Dermis blood vessel endothelial cell (primary cell): ENCODE data around the gene NCAPD3. TPM values are rescaled to one million over a fixed set of nuclear protein-coding genes. Genes with fewer than 3 reads are reported as not detected.
A peak's percentile ranks its signal among the peaks of the same experiment; 100 is the strongest.
"Not testable (repeated sequence)": the region's sequence is repeated elsewhere in the genome, so short reads cannot be mapped to it uniquely, and the experiment has no call there.

ENCODE experiments used
- DNase-seq: peaks from one replicate; pipeline ENCODE4 v3.0.0; 2010
- total RNA-seq: library from RNA; depleted of rRNA; stranded (reverse); fragments of >200 nt; gene quantifications from 2 replicates; pipeline ENCODE4 v1.2.3, GENCODE V29; 2014

NCAPD3 gene
- total RNA-seq, 1 donor from 2014 or later = 20.6 TPM

DNA sequence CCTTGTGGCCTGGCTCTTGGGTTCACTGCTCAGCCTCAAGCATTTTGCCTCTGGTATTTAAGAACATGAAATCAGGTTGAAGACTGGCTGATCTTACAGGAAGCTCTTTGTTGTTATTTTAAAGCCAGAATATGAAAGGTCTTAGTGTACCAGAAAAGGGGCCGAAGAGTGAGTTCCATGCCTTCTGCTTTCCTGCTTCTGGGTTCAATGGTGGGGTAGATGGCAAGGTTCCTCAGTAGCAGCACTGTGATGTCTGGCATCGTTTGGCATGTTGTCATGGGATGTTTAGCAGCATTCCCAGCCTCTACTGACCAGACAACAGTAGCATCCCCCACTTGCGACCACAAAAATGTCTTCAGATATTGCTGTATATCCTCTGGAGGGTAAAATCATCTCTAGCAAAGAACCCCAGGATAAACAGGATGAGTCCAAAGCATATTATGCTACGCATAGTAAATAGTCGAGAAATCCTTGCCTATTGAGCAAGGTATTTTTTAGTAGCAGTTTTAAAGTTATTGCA is 3.1 kb upstream of the NCAPD3 start:
- peak; percentile 17 for DNase-seq

DNA sequence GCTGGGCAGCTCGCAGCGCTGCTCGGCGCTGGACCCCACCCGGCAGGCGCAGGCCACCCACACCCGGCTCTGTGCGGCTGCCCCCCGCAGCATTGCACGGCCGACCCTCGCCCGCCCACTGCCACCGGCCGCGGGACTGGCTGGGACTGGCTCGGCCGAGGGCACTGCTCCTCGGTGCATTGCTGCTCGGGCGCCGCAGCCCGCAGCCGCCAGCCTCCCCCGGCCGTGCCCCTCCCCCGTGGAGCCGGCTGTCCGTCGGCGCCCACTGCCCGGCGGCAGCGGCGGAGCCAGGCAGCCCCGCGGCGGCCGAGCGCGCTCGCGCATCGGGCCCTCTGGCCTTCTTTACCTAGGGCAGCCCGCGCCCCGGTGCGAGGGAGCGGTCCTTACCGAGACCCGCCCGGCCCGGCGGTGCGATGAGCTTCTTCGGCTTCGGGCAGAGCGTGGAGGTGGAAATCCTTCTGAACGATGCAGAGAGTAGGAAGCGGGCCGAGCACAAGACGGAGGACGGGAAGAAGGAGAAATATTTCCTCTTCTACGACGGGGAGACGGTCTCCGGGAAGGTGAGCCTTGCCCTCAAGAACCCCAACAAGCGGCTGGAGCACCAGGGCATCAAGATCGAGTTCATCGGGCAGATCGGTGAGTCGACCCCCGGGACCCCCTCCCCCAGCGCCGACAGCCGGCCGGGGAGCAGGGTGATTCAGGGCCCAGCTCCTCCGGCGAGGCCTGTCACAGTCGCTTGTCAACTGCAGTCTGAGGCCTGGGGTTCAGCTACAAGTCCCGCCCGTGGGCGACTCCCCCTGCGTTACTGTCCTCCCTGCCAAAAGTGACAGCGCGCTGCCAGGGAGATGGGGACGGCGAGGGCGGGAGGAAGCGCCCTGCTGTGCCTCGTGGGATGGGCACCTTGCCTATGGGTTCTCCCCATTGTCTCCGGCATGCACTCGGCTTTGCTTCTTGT is 1.2 kb upstream of the NCAPD3 start:
- peak; percentile 55 for DNase-seq

DNA sequence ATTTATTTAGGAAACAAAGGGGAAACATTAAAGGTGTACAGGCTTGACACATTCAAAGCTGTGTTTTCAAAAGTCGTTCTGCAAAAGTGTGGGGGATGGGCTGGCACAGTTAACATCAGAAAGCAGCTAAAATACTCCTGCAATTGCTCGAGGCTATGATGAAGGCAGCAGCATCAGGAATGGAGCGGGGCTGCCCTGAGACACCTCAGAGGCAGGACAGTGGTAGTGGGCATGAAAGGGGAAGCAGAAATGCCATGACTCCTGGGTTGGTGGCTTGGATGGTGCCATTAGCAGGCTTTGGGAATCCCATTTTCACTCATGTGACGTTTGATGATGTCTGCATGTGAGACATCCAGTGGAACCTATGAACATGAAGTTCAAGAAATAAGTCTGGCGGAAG is 646 bp downstream of the NCAPD3 start:
- DNase-seq = peak; percentile 11

DNA sequence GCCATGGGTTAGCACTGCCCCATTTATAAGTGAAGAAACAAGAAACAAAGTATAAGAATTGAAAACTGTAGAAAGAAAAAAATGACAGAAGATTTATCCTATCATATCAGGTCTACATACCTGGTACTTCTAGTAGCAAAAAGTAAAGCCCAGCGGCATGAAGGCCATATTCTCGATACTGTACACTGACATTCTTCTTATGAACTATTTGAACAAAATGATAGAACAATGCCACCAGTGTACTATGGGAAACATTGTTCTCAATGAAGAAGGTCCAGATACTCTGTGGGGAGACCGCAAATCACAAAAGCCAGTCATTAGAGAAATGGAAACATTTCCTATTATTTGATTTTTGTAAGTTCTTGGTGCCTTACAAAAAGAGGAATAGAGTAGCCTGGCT is 7.0 kb downstream of the NCAPD3 start:
- DNase-seq = no peak

DNA sequence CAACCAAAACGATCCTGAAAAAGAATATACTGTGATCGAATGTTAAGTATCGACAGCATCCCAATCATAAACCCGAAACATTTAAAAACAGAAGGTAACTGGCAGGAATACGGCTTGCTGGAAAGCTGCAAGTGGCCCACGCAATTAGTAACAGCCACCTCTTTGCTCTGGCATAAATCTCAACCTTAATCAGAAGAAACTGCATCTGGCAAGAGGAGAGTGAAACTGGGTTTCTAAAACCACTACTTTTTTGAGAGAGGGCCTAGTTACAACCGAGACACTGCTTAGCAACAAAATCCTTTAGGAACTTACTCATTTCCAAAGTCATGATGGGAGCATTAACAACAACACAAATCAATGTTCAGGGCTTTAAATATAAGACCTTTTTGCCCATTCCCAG is 7.9 kb downstream of the NCAPD3 start:
- no peak for DNase-seq

DNA sequence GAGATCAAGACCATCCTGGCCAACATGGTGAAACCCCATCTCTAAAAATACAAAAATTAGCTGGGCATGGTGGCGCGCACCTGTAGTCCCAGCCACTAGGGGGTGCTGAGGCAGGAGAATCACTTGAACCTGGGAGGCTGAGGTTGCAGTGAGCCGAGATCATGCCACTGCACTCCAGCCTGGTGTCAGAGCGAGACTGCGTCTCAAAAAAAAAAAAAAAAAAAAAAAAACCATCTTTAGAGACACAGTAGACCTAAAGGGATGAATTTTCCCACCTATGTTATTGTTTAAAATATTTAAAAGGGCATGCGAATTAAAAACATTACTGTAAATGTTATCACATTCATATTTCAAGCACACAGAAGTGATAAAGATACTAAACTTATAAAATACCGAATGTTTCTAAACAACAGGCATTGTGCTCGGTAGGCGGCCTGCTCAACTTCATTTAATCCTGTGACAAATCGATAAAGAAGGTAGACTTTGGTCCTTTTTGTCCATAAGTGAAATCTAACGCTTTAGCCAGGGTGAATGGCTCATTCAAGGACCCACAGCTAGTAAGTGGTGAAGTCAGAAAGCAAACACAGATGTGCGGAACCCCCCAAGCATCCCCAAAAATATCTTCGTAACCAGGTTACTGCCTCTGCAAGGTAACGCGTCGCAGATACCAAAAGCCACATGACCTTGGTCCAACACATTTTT is 16.1 kb downstream of the NCAPD3 start:
- peak; percentile 56 for DNase-seq

DNA sequence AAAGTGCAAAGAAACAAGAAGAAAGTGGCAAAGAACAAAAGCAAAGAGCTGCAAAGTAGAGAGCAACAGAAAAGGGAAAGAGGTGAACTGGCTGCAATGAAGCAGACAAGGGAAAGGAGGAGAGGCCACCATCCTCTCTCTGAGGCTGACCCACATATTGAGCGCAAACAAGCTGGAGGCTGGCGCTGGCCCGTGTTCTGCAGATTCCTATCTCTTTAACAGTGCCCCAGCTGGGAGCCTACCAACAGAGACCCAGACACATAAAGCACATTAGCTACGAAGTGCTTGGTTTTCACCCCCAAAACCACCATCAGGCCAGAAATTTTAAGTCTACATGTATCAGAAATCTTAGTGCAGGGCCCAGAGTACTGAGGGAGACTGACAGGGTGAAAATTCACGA is 17.6 kb downstream of the NCAPD3 start:
- no peak for DNase-seq

DNA sequence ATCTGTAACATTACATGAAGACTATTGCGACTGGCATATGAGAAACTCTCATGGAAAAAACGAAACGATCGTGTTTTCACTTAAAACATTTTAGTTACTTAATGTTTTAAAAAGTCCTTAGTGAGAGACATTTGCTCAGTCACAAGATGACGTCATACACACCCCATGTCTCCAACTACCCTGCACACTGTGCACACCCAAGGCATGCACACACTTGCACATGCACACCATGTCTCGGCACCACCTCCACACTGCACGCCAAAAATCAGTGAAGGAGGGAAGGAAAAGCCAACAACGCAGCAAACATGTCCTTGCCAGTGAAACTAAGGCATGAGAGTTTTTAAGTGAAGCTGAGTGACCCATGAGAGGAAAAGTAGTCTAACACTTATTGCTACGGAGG is 18.0 kb downstream of the NCAPD3 start:
- DNase-seq = no peak

DNA sequence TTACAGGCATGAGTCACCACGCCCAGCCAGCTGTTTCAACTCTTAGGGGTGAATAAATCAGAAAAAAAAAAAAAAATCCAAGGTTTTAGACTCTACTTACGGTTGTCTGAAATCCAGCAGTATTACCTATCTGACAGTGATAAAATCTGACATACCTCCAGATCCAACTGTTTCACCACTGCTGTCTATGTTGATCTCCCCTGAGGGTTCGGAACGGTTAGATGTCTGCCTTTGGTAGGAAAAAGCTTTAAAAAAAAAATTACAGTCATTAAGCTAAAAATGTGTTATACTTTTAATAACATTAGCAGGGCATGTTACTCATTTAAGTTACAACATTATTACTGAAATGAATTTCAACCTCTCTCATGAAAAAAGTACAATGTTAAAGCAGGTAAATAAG is 21.1 kb downstream of the NCAPD3 start:
- no peak for DNase-seq

DNA sequence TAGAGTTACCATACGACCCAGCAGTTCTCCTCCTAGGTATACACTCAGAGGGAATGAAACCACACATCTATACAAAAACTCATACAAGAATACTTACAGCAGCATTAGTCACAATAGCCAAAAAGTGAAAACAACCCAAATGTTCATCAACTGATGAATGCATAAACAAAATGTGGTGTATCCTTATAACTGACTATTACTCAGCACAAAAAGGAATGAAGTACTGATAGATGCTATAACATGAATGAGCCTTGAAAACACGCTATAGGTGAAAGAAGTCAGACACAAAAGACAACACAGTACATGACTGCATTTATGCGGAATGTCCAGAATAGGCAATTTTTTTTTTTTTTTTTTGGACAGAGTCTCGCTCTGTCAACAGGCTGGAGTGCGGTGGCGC is 23.1 kb downstream of the NCAPD3 start:
- DNase-seq = no peak

DNA sequence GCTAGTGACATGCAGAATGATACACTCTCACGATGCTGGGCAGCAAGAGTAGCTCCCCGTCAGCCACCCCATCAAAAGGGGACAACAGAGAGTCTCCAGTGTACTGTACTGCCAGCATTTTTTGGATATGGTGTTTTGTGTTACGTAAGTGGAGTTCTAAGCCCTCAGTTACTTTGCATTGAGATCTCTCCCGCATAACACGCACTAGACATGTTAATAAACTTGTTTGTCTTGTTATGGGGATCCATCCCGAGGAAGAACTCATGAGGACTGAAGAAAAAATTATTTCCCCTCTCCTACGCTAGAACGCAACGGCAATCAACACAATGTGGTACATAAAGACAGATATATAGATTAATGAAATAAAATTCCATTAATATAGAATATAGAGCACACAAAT is 24.2 kb downstream of the NCAPD3 start:
- no peak for DNase-seq

DNA sequence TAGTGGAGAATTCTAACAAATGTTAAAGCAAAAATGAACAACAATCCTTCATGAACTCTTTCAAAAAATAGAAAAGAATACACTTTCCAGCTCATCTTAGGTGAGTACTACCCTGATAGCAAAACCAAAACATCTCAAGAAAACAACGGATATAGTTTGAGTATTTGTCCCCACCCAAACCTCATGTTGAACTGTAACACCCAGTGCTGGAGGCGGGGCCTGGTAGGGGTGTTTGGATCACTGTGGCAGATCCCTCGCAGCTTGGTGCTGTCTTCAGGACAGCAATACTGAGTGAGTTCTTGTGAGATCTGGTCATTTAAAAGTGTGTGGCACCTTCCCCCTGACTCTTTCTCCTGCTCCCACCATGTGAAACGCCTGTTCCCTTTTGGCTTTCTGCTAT is 27.0 kb downstream of the NCAPD3 start:
- no peak for DNase-seq

DNA sequence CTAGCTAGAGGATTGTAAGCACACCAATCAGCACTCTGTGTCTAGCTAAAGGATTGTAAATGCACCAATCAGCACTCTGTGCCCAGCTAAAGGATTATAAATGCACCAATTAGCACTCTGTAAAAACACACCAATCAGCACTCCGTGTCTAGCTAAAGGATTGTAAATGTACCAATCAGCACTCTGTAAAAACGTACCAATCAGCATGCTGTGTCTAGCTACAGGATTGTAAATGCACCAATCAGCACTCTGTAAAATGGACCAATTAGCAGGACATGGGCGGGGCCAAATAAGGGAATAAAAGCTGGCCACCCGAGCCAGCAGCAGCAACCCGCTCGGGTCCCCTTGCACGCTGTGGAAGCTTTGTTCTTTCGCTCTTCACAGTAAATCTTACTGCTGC is 35.7 kb downstream of the NCAPD3 start:
- DNase-seq = not testable (repeated sequence)

DNA sequence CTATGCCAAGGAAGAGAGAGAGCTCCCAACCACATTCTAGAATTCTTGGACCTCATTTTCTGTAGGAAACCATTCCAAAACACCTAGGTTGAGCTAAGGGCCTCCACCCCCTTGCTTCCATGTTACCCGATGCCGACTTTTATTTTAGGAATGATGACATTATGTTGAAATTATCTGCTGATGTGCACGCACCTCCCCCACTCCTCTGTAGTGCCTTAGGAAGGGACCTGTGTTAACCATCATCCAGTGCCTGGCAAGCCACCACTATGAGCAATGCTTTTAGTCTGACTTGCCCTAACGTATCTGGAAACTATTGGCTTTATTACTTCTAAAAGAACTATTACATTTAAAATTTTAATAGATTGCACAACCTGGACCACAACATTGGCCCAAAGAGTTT is 42.1 kb downstream of the NCAPD3 start:
- no peak for DNase-seq

DNA sequence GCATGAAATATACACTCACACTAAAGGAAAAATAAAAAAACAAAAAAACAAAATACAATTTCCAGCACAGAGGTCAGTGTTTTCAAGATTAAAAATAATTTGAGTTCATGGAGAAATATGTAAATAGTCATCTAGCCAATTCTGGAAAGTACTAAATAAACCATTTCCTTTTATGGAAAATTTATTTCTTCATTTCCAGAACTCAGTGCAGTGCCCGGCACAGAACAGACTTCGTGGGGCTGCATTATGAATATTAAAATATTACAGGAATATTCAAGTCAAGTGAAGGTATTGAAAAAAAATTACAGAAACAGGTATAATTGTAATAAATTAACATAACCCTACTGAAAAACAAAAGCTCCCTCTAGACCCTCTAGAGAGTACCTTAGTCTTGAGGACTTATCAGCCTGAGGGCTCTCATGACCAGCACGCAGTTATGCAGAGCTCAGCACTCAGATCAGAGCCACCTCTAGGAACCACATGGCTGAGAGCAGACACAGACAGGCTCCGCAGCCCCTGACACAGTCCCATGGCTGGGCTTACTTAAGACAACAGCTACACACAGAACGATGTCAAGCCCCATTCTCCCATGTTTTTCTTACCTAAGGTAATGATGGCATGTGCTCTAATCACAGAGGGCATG is 45.6 kb downstream of the NCAPD3 start:
- DNase-seq = no peak

DNA sequence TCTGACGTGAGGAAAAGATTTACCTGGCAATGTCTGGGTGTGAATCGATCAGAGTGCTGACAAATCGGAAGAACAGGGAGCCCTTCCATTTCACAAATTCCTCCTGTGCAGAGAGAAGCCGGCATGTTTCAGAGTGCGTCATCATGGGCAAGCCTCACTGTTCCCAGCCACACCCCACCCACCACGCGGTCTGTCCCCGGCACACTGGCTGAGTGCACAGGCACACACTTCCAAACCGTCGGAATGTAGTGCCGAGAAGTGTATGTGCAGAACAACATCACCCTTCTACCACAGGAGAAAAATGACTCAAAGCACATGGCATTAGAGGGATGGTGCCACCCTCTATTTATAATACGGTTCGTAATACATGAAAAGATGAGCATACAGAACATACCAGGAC is 47.5 kb downstream of the NCAPD3 start:
- DNase-seq = no peak

DNA sequence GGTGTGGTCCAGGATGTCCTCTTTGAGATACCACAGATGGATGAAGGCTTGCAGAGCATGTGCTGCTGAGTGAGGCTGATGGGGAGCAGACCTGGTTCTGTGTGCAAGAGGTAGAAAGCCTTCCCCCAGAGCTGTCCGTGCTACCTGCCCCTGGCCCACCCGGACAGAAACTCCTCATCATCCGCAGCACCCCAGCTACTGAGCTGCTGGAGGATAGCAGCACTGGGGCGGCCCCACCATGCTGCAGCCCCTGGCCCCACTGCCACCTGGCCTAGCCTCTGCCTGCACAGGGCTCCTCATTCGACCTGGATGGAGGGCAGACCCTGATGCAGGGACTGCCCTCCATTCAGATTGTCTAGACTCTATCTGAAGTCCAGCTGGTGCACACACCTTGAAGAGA is 50.5 kb downstream of the NCAPD3 start:
- DNase-seq = no peak

DNA sequence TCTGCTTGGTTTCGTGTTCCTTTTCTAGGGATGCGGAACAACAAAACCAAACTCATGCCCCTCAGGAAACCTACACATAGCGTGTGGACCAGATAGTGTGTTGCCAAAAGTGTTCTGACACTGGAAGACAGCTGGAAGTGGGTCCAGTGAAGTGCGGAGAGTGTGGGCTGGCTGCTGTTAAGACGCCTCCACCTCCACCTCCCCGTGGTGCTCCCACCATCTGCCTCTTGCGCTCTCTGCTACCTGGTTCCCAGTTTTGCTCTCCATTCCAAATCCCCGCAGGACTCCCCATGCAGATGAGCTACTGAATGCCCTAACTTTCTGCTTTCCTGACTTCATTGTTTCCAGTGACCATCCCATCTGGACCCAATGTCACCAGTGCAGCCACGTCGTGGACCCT is 51.8 kb downstream of the NCAPD3 start:
- DNase-seq = no peak

DNA sequence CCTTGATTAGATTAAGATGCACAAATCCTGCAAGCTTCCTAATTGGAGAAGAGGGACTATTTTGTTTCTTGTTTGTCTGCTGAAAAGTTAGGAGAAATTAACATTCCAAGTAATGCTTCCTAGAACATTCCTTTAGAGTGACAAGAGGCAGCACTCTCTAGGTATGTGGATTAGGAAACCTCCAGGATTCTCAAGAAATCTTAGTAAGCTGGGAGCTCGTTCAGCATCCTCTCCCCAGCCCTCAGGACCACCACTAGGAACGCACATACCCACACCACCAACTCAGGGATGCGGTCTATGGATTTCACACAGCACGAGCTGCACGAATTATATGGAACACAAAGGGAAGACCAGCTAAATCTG is 52.9 kb downstream of the NCAPD3 start:
- no peak for DNase-seq

DNA sequence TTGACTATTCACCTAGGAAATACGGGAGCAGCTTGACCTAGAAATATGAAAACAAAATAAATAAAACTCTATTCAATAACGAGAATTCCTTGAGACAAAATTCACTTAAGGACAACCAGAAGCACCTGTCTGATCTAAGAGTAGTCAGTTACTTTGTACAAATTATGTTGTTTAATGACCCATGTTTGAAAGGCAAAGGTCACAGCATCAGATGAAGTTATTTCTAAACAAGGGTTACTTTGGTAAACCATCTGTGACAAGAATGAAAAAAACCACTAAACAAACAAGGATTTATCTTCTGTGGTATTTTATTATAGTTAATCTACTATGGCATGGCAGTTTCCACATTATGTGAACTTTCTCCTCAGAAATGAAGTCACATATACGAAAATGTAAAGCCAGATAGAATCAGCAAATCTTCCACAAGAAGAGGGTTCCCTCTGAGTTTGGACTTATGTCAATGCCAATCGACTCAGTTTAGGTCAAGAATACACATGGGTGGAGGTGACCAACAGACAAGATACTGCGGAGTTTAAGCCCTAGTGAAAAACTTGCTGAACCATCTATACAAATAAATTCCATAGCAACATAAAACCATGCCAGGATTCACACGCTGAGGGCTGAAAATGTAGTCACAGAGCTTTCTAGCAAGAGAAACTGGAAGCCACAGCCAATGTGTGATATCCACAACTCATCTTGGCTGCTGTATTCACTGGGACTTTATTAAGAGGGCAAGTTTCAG is 53.4 kb downstream of the NCAPD3 start:
- DNase-seq = no peak

DNA sequence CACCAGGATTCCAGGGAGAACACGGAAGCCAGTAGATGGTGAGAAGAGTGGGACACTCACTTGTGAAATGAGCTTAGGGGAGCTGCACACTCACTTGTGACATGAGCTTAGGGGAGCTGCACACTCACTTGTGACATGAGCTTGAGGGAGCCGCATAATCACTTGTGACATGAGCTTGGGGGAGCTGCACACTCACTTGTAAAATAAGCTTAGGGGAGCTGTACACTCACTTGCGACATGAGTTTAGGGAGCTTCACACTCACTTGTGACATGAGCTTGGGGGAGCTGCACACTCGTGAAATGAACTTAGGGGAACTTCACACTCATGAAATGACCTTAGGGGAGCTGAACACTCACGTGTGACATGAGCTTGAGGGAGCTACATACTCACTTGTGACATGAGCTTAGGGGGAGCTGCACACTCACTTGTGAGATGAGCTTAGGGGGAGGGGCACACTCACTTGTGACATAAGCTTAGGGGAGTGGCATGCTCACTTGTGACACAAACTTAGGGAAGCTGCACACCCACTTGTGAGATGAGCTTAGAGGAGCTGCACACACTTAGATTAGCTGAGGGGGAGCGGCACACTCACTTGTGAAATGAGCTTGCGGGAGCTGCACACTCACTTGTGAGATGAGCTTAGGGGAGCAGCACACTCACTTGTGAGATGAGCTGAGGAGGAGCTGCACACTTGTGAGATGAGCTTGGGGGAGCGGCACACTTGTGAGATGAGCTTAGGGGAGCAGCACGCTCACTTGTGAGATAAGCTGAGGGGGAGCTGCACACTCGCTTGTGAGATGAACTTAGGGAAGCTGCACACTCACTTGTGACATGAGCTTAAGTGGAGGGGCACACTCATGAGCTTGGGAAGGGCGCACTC is 59.0 kb downstream of the NCAPD3 start:
- no peak for DNase-seq

DNA sequence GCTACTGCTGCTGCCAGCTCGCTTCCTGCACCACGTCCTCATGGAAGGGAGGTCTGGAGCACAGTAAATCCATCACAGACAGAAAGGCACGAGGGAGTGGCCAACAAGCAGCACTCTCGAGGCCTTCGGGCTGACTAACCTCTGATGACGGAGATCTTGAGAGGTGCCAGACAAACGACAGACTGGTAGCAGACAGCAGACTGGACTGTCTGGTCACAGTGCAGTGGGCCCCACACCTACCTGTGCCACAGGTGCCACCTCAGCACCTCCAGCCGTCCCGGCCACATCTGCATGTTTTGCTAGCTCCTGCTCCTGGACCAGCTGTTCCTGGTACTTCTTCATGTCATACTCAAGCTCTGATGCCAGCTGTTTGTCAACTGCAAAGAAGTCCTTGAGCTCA is 64.1 kb downstream of the NCAPD3 start:
- no peak for DNase-seq
